SU-DHL-6 (cell line): ENCODE data around the gene CUEDC1.

Source experiments
- H2AFZ ChIP-seq: fragments of 200-600 bp; sonication (generic); 2 replicates; pipeline ENCODE4 v1.6.1; 2014; ENCODE audit warnings: low read depth, mild to moderate bottlenecking, moderate library complexity, mixed read lengths, antibody characterized with exemption, low read length; ENCODE audit not compliant: severe bottlenecking
- H3F3A ChIP-seq: fragments of 200-600 bp; shearing (Covaris generic); 2 replicates; pipeline ENCODE4 v1.6.0; 2016; ENCODE audit warnings: antibody characterized with exemption, mild to moderate bottlenecking; ENCODE audit not compliant: insufficient read depth
- H3K27ac ChIP-seq: fragments of 200-600 bp; sonication (generic); 2 replicates; pipeline ENCODE4 v1.5.1; 2016; ENCODE audit warnings: low read depth, mild to moderate bottlenecking, low read length, moderate library complexity, mixed read lengths
- H3K27me3 ChIP-seq: fragments of 200-600 bp; sonication (generic), shearing (Covaris generic); 2 replicates; pipeline ENCODE4 v1.6.0; 2014; ENCODE audit warnings: mild to moderate bottlenecking, low read length
- H3K36me3 ChIP-seq: fragments of 200-600 bp; sonication (generic); 2 replicates; pipeline ENCODE4 v1.6.1; 2014; ENCODE audit warnings: mild to moderate bottlenecking, low read length, mixed read lengths
- H3K4me2 ChIP-seq: fragments of 300-600, 200-600 bp; shearing (Covaris generic), sonication (generic); 2 replicates; pipeline ENCODE4 v1.6.0; 2014; ENCODE audit warnings: low read length, low read depth, mild to moderate bottlenecking; ENCODE audit not compliant: poor library complexity, severe bottlenecking
- H3K4me3 ChIP-seq: fragments of 200-600 bp; sonication (generic); 2 replicates; pipeline ENCODE4 v1.5.1; 2014; ENCODE audit warnings: antibody characterized with exemption, low read length, mild to moderate bottlenecking, mixed read lengths; ENCODE audit not compliant: insufficient read depth, poor library complexity, severe bottlenecking
- H3K79me2 ChIP-seq: fragments of 200-600 bp; sonication (generic); 2 replicates; pipeline ENCODE4 v1.6.1; 2014; ENCODE audit warnings: mild to moderate bottlenecking, low read length, moderate library complexity; ENCODE audit not compliant: insufficient read depth
- H3K9ac ChIP-seq: fragments of 200-600 bp; sonication (generic); 2 replicates; pipeline ENCODE4 v1.7.0; 2014; ENCODE audit warnings: mild to moderate bottlenecking, low read length
- H3K9me2 ChIP-seq: fragments of 200-600 bp; sonication (generic); replicated peaks from 2 replicates; pipeline ENCODE4 v1.6.1; 2014; ENCODE audit warnings: low read length; ENCODE audit not compliant: insufficient read depth
- H3K9me3 ChIP-seq: fragments of 200-600 bp; sonication (generic); 2 replicates; pipeline ENCODE4 v1.6.1; 2014; ENCODE audit warnings: low read length, mixed read lengths; ENCODE audit not compliant: insufficient read depth
- H4K20me1 ChIP-seq: fragments of 200-600 bp; sonication (generic); 2 replicates; pipeline ENCODE4 v1.6.1; 2014; ENCODE audit warnings: low read depth, mild to moderate bottlenecking, antibody characterized with exemption, low read length, moderate library complexity, mixed read lengths
- CTCF ChIP-seq: fragments of 200-600 bp; sonication (generic); IDR thresholded peaks from one replicate; pipeline ENCODE4 v1.5.1; 2017; ENCODE audit warnings: antibody characterized with exemption, mild to moderate bottlenecking, low read length, moderate library complexity; ENCODE audit not compliant: insufficient read depth, poor library complexity, severe bottlenecking
- EZH2phosphoT487 ChIP-seq: fragments of 200-600 bp; sonication (generic), shearing (Covaris generic); conservative IDR thresholded peaks from 2 replicates; pipeline ENCODE4 v1.6.1; 2018; ENCODE audit warnings: mild to moderate bottlenecking, antibody characterized with exemption, low read length, moderate library complexity, mixed read lengths

Gene CUEDC1

GRCh38 chr17:57842280-57842679, 112.9 kb downstream of the CUEDC1 start:
- no peaks in the 10 kb centered on the region for H3K9me2 ChIP-seq
- H3K36me3 ChIP-seq, result peaks cover 9% of the 10 kb centered on the region; the same call in 1 of the 2 replicates

GRCh38 chr17:57839571-57839923, 115.7 kb downstream of the CUEDC1 start:
- no peaks in the 10 kb centered on the region for H3K9me3 ChIP-seq
- H3K9ac ChIP-seq, result no peak overlapping the region
- no peaks in the 10 kb centered on the region for H3F3A ChIP-seq
- no peak overlapping the region for H2AFZ ChIP-seq
- H3K4me3 ChIP-seq, result no peak overlapping the region
- H3K4me2 ChIP-seq, result no peak overlapping the region
- no peaks in the 10 kb centered on the region for H3K79me2 ChIP-seq
- H4K20me1 ChIP-seq, result 0 out of 2 replicates have a peak, but pooled peaks cover 3% of the 10 kb centered on the region
- H3K27me3 ChIP-seq, result no peaks in the 10 kb centered on the region
- H3K27ac ChIP-seq, result no peak overlapping the region
- peaks cover 9% of the 10 kb centered on the region; the same call in 1 of the 2 replicates for H3K36me3 ChIP-seq
- TF ChIP-seq CTCF (no peak), EZH2phosphoT487 (no peak)
- H3K9me2 ChIP-seq, result no peaks in the 10 kb centered on the region

More at GRCh38 chr17:57842280-57842679, 112.9 kb downstream of the CUEDC1 start:
- H4K20me1 ChIP-seq, result 0 out of 2 replicates have a peak, but pooled peaks cover 3% of the 10 kb centered on the region
- H3K79me2 ChIP-seq, result no peaks in the 10 kb centered on the region
- no peaks in the 10 kb centered on the region for H3F3A ChIP-seq
- H2AFZ ChIP-seq, result no peak overlapping the region
- H3K9me3 ChIP-seq, result no peaks in the 10 kb centered on the region
- TF ChIP-seq EZH2phosphoT487, result no peak
- no peak for TF ChIP-seq CTCF
- H3K9ac ChIP-seq, result no peak overlapping the region
- H3K4me2 ChIP-seq, result no peak overlapping the region
- H3K4me3 ChIP-seq, result no peak overlapping the region
- H3K27ac ChIP-seq, result no peak overlapping the region
- H3K27me3 ChIP-seq, result no peaks in the 10 kb centered on the region

- H4K20me1 ChIP-seq, result 0 out of 2 replicates have a peak, but pooled peaks cover 3% of the 10 kb centered on the region
- H3K4me2 ChIP-seq, result no peak overlapping the region
- no peaks in the 10 kb centered on the region for H3K9me3 ChIP-seq
- H3K9me2 ChIP-seq, result no peaks in the 10 kb centered on the region
- TF ChIP-seq EZH2phosphoT487 (no peak), CTCF (no peak)
- no peak overlapping the region for H3K9ac ChIP-seq
- no peak overlapping the region for H3K4me3 ChIP-seq
- H2AFZ ChIP-seq, result no peak overlapping the region
- H3K36me3 ChIP-seq, result peaks cover 9% of the 10 kb centered on the region; the same call in 1 of the 2 replicates
- no peaks in the 10 kb centered on the region for H3K27me3 ChIP-seq
- no peaks in the 10 kb centered on the region for H3K79me2 ChIP-seq
- H3F3A ChIP-seq, result no peaks in the 10 kb centered on the region
- no peak overlapping the region for H3K27ac ChIP-seq
Observed at GRCh38 chr17:57838857-57839570, 116.2 kb downstream of the CUEDC1 start.
